Calu3 (cell line): ENCODE data around the gene KCNAB3. TPM values are rescaled to one million over a fixed set of nuclear protein-coding genes. Genes with fewer than 3 reads are reported as not detected.

Experiments
- BruUV-seq: library from RNA; stranded (reverse); fragments of 400-500 nt; replicated peaks from 2 replicates; lab custom pipeline; 2021; lab: Mats Ljungman, UMichigan
- CTCF ChIA-PET: fragments of 300-600 bp; sonication (Branson Sonifier 250); formaldehyde crosslinking; loops from one replicate; lab custom pipeline; 2022; ENCODE audit warnings: antibody characterized with exemption; lab: Charles Lee
- DNase-seq: peaks from one replicate; pipeline ENCODE4 v3.0.0; 2022
- H3K27ac Mint-ChIP-seq: one replicate; pipeline ENCODE4 v1.8.0; 2022; ENCODE audit warnings: mixed read lengths; ENCODE audit not compliant: unreplicated experiment
- H3K27me3 Mint-ChIP-seq: one replicate; pipeline ENCODE4 v1.8.0; 2022; ENCODE audit warnings: mixed read lengths; ENCODE audit not compliant: unreplicated experiment
- H3K36me3 Mint-ChIP-seq: one replicate; pipeline ENCODE4 v1.8.0; 2022; ENCODE audit warnings: mild to moderate bottlenecking, moderate library complexity, mixed read lengths; ENCODE audit not compliant: insufficient read depth, unreplicated experiment
- H3K4me1 Mint-ChIP-seq: one replicate; pipeline ENCODE4 v1.8.0; 2022; ENCODE audit warnings: mild to moderate bottlenecking, low read depth, mixed read lengths; ENCODE audit not compliant: unreplicated experiment
- H3K4me3 Mint-ChIP-seq: one replicate; pipeline ENCODE4 v1.8.0; 2022; ENCODE audit warnings: mild to moderate bottlenecking, low read depth, moderate library complexity, mixed read lengths; ENCODE audit not compliant: unreplicated experiment
- H3K9me3 Mint-ChIP-seq: one replicate; pipeline ENCODE4 v1.8.0; 2022; ENCODE audit warnings: low read depth, mixed read lengths; ENCODE audit not compliant: unreplicated experiment
- CTCF ChIP-seq: fragments of 200-600 bp; IDR thresholded peaks from one replicate; pipeline ENCODE4 v1.8.0; 2022; ENCODE audit warnings: antibody characterized with exemption; ENCODE audit not compliant: unreplicated experiment
- intact Hi-C: fragments of 100-400 bp; cut with micrococcal nuclease; formaldehyde crosslinking; loops from one replicate; pipeline ENCODE4 v1.10.0; 2022; ENCODE audit not compliant: unreplicated experiment
- total RNA-seq: library from RNA; stranded (reverse); gene quantifications from 2 replicates; pipeline ENCODE4 v1.2.3, GENCODE V29; 2022

Gene KCNAB3
- total RNA-seq, 1 experiment from 2014 or later: 4.8 TPM

GRCh38 chr17:7972131-7972785 is 42.6 kb upstream of the KCNAB3 start:
- CTCF ChIA-PET: no interaction called here
- H3K4me1 Mint-ChIP-seq: no peaks in the 10 kb centered on the region
- H3K36me3 Mint-ChIP-seq: no peaks in the 10 kb centered on the region
- no peak overlapping the region for H3K4me3 Mint-ChIP-seq
- DNase-seq: no peak
- H3K9me3 Mint-ChIP-seq: peaks cover 4% of the 10 kb centered on the region
- intact Hi-C loops: no loop called here
- TF ChIP-seq CTCF: no peak
- H3K27ac Mint-ChIP-seq: no peak overlapping the region
- H3K27me3 Mint-ChIP-seq: peaks cover 21% of the 10 kb centered on the region
- no TSS peak for BruUV-seq

GRCh38 chr17:7971651-7972050 is 42.0 kb upstream of the KCNAB3 start:
- no peaks in the 10 kb centered on the region for H3K36me3 Mint-ChIP-seq
- TF ChIP-seq CTCF: no peak
- no peak overlapping the region for H3K4me3 Mint-ChIP-seq
- H3K27me3 Mint-ChIP-seq: peaks cover 15% of the 10 kb centered on the region
- H3K4me1 Mint-ChIP-seq: no peaks in the 10 kb centered on the region
- peaks cover 4% of the 10 kb centered on the region for H3K9me3 Mint-ChIP-seq
- CTCF ChIA-PET: interaction anchor here (0.5 kb wide), 1 partner anchor 25 kb away, joined by 4 read pairs; no protein-coding TSS in a partner anchor
- BruUV-seq: no TSS peak
- H3K27ac Mint-ChIP-seq: no peak overlapping the region
- intact Hi-C loops: no loop called here
- no peak for DNase-seq

GRCh38 chr17:7969433-7969832 is 39.8 kb upstream of the KCNAB3 start:
- peaks cover 12% of the 10 kb centered on the region for H3K27me3 Mint-ChIP-seq
- no peak overlapping the region for H3K27ac Mint-ChIP-seq
- BruUV-seq: no TSS peak
- no peak for TF ChIP-seq CTCF
- H3K4me1 Mint-ChIP-seq: no peaks in the 10 kb centered on the region
- CTCF ChIA-PET: no interaction called here
- DNase-seq: no peak
- H3K9me3 Mint-ChIP-seq: peaks cover 2% of the 10 kb centered on the region
- H3K4me3 Mint-ChIP-seq: no peak overlapping the region
- H3K36me3 Mint-ChIP-seq: no peaks in the 10 kb centered on the region
- intact Hi-C loops: no loop called here

- Mint-ChIP-seq H3K4me3 (no peak overlapping the region), H3K36me3 (no peaks in the 10 kb centered on the region), H3K9me3 (no peaks in the 10 kb centered on the region), H3K4me1 (no peaks in the 10 kb centered on the region), H3K27me3 (peaks cover 12% of the 10 kb centered on the region), H3K27ac (no peak overlapping the region)
- no TSS peak for BruUV-seq
- intact Hi-C loops: no loop called here
- DNase-seq: no peak
- CTCF ChIA-PET: no interaction called here
- no peak for TF ChIP-seq CTCF
These were observed 38.1 kb upstream of the KCNAB3 start for GRCh38 chr17:7967751-7968150.
